OCI-LY1 (cell line): ENCODE data around the gene TSBP1.

Source experiments
- EZH2 ChIP-seq: fragments of 200-600 bp; sonication (generic), shearing (Covaris generic); IDR thresholded peaks from 2 replicates; pipeline ENCODE4 v1.8.0; 2017; ENCODE audit warnings: borderline replicate concordance, mixed run types, mild to moderate bottlenecking, antibody characterized with exemption, low read length, moderate library complexity, mixed read lengths
- TF ChIP-seq, protein P1 (sequence below): fragments of 200-600 bp; sonication (generic), shearing (Covaris generic); IDR thresholded peaks from 2 replicates; pipeline ENCODE4 v1.5.1; 2017; ENCODE audit warnings: mild to moderate bottlenecking, antibody characterized with exemption, low read length, moderate library complexity, mixed read lengths

DNA sequence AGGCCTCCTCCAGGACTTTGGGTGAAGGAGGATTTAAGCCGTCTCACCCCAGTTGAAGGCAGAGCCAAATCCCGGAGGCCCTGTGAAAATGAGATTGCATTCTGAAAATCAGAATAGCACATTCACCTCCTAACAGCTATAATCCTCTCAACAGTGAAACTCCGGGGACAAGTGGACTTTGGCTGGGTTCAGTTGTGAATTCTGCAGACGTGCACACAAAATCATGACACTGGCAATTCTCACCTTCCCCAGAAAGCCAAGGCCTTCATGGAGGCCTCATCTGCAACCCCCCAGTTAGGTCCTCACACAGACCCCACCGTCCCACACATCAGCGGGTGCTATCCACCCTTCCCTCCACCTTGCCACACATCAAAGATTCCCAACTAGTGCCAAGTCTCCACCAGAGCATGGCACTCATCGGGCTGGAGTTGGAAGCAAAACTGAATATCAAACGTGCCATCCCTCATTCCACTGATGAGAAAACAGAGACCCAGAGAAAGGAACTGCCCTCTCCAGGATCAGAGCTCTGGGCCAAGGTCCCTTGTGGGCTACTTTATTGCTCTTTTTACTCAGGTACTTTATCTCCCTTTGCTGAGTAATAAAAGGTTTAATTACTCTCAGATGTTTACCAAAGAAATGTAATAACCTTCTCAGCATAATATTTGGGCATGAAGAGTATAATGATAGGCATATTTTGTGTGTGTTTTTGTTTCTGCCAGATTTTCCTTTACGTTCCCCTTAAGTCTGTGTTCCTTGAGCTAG is 40.0 kb upstream of the TSBP1 start:
- TF ChIP-seq, protein P1, sequence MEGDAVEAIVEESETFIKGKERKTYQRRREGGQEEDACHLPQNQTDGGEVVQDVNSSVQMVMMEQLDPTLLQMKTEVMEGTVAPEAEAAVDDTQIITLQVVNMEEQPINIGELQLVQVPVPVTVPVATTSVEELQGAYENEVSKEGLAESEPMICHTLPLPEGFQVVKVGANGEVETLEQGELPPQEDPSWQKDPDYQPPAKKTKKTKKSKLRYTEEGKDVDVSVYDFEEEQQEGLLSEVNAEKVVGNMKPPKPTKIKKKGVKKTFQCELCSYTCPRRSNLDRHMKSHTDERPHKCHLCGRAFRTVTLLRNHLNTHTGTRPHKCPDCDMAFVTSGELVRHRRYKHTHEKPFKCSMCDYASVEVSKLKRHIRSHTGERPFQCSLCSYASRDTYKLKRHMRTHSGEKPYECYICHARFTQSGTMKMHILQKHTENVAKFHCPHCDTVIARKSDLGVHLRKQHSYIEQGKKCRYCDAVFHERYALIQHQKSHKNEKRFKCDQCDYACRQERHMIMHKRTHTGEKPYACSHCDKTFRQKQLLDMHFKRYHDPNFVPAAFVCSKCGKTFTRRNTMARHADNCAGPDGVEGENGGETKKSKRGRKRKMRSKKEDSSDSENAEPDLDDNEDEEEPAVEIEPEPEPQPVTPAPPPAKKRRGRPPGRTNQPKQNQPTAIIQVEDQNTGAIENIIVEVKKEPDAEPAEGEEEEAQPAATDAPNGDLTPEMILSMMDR = no peak
- no peak for TF ChIP-seq EZH2
